ENCODE measurements around the gene NTN1.
"Not testable (repeated sequence)": the region's sequence is repeated elsewhere in the genome, so short reads cannot be mapped to it uniquely, and the experiment has no call there.

The NTN1 gene

DNA sequence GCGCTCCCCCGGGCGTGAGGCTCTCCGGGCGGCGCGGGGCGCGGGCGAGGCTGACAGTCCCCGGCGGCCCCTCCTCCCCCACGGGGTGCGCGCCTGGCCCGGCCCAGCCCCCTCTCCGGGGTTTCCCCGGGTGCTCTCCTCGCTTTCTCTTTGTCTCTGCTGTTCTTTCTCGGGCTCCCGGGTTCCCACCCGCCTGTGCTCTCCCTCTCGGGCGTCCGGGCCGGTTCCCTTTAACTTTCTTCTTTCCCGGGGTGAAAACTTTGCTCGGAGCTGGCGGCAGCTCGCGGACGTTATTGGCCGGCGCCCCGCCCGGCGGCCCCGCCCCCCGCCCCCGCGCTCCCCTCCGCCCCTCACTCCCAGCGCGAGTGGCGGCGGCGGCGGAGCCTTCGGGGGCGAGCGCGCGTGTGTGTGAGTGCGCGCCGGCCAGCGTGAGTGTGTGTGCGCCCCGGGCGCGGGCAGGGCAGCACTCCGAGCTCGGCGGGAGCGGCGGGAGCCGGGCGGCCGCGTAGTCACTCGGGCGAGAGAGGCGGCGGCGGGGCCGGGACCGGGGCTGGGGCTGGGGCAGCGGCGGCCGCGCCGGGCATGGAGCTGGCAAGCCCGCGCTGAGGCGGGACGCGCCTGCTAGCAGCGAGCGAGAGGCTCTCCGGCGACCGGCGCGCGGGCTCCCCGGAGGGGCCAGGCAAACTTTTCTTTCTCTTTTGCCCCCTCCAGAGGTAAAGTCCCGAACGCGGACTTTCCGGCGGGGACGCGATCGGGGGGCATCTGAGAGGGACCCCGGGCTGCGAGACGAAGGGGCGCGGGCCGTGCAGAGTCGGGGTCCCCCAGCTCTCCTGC, at the start of gene NTN1:
NTN1 (plus strand) TSS at position 353 of the 834 bp plus-strand sequence. CDS start 864 bp downstream, outside the sequence.
- DNase-seq (ENCODE audit: low read depth): peak; percentile 55

DNA sequence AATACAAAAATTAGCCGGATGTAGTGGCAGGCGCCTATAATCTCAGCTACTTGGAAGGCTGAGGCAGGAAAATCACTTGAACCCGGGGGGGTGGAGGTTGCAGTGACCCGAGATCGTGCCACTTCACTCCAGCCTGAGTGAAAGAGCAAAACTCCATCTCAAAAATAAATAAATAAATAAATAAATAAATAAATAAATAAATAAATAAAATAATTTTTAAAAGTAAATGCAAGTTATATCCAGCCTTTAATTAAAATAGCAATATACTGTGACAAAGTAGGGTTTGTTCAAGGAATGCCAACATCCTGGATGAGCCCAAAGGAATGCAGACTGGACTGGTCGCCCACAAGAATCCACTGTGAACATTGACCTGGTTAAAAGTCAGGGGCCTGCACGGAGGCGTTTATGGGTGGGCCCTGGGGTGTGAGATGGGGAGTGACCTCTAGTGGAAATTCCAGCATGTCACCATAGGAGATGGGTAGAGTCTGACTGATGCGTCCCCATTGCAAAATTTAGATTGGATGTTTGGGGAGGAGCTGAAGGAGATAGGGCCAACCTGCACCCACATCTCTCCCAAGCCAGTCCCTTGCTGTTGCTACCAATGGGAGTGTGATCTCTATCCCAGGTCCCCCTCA, 46.1 kb upstream of the NTN1 start:
- DNase-seq (ENCODE audit: low read depth): no peak

- no peak for DNase-seq (ENCODE audit: low read depth)
Observed at GRCh38 chr17:8976638-8977037, 44.7 kb upstream of the NTN1 start.

DNA sequence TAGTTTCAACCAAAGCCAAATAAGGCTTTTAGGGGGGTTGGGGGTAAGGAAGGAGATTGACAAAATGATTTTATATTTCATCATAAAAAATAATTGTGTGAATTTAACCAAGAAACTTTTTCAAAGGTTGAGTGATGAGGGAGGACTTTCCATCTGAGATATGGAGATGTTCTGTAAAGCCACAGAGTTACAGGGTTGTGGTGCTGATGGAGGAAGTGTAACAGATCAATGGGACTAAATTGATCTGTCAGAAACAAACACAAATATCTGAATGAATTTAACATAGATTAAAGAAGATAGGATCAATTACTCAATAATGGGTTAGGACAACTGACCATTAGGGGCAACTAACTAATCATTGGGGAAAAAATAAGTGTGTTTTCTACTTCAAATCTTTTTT, 41.6 kb upstream of the NTN1 start:
- DNase-seq (ENCODE audit: low read depth): no peak

DNA sequence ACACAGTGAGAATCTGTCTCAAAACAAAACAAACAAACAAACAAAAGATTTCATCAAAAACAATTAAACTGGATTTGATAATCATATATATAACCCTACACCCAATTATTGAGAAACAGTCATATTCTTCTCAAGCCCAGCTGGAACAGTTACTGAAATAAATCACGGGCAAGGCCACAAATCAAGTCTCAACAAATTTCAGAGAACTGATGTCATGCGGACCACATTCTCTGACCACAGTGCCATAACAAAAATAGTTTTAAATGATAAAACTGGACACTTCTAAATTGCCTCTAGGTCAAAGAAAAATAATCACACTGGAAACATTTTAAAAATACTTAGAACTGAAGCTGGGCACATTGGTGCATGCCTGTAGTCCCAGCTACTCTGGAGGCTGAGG, 39.9 kb upstream of the NTN1 start:
- DNase-seq (ENCODE audit: low read depth): no peak

DNA sequence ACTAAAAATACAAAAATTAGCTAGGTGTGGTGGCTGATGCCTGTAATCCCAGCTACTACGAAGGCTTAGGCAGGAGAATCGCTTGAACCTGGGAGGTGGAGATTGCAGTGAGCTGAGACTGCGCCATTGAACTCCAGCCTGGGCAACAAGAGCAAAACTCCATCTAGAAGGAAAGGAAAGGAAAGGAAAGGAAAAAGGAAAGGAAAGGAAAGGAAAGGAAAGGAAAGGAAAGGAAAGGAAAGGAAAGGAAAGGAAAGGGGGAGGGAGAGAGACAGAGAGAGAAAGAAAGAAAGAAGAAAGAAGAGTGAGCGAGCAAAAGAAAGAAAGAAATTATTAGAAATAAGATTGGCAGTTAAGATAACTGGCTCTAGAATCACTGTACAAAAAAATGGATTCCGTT, 37.1 kb upstream of the NTN1 start:
- DNase-seq (ENCODE audit: low read depth): not testable (repeated sequence)

DNA sequence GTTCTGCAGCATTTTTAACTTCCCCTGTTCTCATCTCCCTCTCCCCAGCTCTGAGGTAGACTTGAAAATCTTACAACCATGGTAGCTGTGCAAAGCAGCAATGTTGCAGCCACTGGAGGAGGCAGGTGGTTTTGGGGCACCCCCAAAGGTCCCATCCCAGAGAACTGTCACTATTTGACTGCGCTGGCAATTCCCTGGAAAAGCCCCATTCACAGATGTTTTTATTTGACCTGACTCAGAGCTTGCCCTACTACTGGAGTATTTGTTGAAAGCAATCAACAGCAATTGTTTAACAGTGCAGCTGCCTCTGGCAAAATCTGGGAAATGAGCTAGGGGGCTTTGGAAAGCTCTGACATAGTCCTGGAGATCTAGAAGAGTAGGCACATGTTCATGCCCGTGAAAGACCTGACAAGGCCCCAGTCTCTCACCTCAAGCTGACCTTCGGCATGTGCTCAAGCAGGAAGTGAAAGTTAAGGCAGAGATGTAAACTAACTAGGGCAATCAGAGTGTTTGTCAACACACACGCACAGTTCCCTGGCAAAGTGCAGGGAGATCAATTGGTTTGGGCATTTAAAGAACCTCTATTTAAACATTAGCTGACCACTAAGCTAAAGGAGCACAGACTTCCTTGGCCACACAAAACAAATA, 36.1 kb upstream of the NTN1 start:
- no peak for DNase-seq (ENCODE audit: low read depth)

- DNase-seq (ENCODE audit: low read depth): no peak
Observed at GRCh38 chr17:8986295-8986694, 35.0 kb upstream of the NTN1 start.

GRCh38 chr17:8988263-8988935, 32.9 kb upstream of the NTN1 start:
- not testable (repeated sequence) for DNase-seq (ENCODE audit: low read depth)

GRCh38 chr17:8991514-8992285, 29.6 kb upstream of the NTN1 start:
- peak; percentile 50 for DNase-seq (ENCODE audit: low read depth)

DNA sequence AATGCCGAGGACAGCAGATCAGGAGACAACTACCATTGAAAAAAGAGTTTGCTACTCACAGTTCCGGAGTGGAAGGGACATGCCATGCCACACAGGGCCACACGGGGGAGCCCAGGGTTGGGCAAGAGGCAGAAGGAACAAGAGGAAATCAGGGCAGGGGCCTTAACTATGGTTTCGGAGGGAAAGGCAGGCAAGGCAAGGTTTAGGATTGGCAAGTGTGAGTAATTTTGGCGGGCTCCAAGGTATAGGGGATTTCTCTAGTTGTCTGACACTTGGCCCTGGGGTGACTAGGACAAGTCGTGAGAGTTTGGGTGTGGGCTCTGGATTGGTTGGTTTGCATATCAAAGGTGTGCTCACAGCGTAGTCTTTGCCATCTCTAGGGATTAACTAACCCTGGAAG, 27.0 kb upstream of the NTN1 start:
- DNase-seq (ENCODE audit: low read depth): peak; percentile 61

GRCh38 chr17:8995711-8996110, 25.6 kb upstream of the NTN1 start:
- DNase-seq (ENCODE audit: low read depth): no peak

- peak; percentile 66 for DNase-seq (ENCODE audit: low read depth)
Observed at GRCh38 chr17:8997994-8998628, 23.2 kb upstream of the NTN1 start.

DNA sequence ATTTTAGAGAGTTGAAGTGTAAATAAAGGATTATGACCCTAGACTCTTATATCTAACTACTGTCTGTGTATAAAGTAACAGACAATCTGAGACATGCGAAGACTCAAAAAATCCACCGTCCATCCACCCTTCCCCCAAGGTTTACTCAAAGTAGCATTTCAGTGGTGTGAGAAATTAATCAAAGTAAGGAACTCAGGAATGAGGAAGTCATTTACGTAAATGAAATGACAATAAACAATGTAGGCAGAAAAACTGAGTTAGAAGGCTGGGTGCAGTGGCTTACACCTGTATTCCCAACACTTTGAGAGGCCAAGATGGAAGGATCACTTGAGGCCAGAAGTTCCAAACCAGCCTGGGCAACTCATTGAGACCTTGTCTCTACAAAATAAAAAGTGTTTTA, 19.8 kb upstream of the NTN1 start:
- DNase-seq (ENCODE audit: low read depth): no peak

DNA sequence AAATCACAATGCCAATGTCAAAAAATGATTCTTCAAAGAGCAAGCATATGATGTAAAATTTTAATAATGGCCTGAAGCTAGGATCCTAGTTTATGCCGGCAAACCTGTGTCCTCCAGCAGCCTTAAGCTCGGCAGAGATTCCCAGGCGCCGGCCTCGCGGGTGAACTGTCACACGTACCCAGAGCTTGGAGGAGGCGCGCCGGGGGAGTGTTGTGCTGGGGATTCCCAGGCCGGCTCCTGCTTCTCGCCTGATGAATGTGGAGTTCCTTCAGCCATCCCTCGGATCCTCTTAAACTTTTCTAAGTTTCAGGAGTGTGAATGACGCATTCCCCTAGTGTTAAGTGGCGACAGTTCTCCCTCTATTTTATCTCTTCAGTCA, 19.1 kb upstream of the NTN1 start:
- DNase-seq (ENCODE audit: low read depth): no peak

DNA sequence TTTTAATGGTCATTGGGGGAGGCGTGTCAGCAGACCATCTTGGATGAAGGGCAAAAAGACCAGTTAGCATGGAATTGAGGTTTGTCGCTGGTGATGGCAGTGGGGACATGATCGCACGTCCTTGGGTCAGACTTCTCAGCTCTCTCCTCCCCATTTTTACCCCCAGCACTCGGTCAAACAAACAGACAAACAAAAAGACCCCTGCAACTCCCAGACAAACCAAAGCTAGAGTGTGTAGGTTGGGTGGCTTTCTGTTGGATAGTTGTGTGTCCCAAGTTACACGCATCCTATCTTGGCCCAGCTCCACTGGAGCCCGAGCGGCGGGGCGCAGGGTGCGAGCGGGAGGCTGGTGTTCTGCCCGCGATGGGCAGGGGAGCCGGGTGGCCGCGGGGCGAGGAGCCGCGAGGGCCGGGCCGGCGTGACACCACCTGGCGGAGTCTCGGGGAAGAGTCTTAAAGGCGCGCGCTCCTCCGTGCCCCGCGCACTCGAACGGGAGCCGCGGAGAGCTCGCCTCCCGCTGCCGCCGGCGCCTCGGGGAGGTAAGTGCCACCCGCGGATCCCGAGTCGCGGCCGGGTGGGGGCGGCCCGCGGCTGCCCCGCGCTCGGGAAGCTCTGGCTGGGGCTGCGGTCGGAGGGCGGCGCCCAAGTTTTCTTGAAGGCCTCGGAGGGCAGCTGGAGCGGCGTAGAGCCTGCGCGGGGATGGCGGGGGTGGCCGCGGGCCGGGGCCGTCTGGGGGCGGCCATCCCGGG, 18.5 kb upstream of the NTN1 start:
- no peak for DNase-seq (ENCODE audit: low read depth)

DNA sequence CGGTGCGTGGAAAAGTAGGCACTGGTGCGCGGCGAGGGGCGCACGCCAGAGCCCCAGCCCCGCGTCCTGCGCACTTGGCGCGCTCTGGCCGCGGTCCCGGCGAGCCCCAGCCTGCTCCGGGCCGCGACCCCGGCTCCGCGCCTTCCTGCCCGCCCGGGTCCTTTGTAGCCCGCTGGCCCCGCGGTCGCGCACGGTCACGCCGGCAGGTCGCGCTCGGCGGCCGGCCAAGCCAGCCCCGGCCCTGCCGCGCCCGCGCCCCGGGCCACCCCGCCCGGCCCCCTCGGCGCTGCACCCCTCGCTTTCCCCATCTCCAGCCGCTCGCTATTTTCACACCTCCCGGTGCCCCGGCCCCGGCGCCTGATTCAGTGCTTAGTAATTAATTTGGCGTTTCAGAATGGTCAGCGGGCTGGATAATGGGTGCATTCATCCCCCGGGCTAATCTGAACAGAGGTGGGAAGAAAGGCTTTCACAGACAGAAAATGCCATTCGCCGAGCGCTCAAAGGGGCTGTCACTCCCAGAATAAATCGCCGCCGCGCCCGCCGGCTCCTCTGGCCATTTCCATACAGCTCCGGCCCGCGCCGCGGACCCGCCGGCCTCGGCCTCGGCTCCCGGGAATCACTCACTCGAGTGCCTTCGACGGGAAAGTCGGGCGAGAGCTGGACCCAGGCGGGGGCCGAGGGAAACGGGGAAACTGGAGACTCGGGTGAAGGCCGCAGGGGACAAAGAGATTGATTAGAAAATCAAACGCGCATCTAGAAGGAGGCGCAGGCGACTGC, 17.8 kb upstream of the NTN1 start:
- DNase-seq (ENCODE audit: low read depth): no peak

DNA sequence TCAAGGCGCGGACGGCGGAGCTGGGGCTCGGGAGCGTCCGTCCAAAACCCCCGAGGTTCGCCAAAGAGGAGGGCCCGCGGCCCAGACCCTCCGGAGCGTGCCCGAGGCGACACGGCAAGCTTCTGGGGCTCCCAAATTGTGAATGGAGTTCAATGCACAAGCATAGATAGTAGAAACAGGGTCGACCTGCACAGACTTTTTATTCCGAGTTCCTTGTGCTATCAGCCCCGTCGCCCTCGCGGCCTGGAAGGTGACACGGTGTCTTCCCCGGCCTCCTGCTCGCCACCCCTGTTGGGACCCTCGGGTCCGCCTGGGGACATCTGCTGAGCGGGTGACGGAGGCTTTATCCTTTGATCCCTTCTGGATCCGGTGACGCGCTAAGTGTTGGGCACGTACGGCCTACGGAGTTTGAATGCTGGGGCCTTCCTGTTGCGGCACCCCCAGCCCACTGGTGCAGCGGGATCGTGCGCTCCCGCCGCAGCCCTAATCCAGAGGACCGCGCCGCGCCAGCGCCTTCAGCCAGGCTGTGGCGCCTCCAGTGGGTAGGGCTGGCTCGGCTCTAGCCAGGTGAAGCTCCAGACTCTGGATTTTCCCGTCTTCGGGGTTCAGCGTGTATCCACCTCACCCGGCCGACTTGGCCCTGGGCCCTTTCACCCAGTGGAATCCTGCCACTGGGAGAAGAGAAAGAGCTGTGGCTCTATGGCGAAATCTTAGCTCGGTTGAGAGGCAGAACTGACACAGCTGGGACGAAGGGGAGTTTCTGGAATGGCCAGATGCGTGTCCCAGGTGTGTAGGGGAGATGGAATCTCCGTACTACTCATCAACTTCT, 17.0 kb upstream of the NTN1 start:
- DNase-seq (ENCODE audit: low read depth): no peak

GRCh38 chr17:9004961-9005285, 16.4 kb upstream of the NTN1 start:
- no peak for DNase-seq (ENCODE audit: low read depth)
